Heart left ventricle (tissue), 16 donors: ENCODE results near the gene ITGA7. TPM values are rescaled to one million over a fixed set of nuclear protein-coding genes. Genes with fewer than 3 reads are reported as not detected.

ENCODE experiments used
- ATAC-seq, 4 donors: fragments of 200-7000 bp; cut with Tn5 transposase; one replicate each; pipeline ENCODE4 v1.9.1; 2020 to 2022; ENCODE audit warnings: moderate library complexity in 4 of 4, mild to moderate bottlenecking in 3 of 4, moderate number of reproducible peaks in 1 of 4
- DNase-seq, 5 donors: peaks; one replicate each; pipeline ENCODE4 v3.0.0-alpha.2; 2020
- H3K27ac ChIP-seq, 12 donors: fragments of 200-600 bp; sonication (generic) in 4 of 12; one replicate each; pipeline versions ENCODE4 v1.5.0 to v1.8.0; 2016 to 2022; ENCODE audit warnings: mild to moderate bottlenecking in 2 of 12
- H3K27me3 ChIP-seq, 9 donors: fragments of 200-600 bp; sonication (generic) in 2 of 9; one replicate each; pipeline versions ENCODE4 v1.5.1 to v1.8.0; 2016 to 2022; ENCODE audit warnings: mild to moderate bottlenecking in 3 of 9
- H3K36me3 ChIP-seq, 9 donors: fragments of 200-600 bp; sonication (generic) in 2 of 9; one replicate each; pipeline versions ENCODE4 v1.5.0 to v1.8.0; 2018 to 2022; ENCODE audit warnings: mild to moderate bottlenecking in 2 of 9
- H3K4me1 ChIP-seq, 12 donors: fragments of 200-600 bp; sonication (generic) in 4 of 12; one replicate each; pipeline versions ENCODE4 v1.5.0 to v1.8.0; 2016 to 2022; ENCODE audit warnings: mild to moderate bottlenecking in 3 of 12
- H3K4me3 ChIP-seq, 12 donors: fragments of 200-600 bp; sonication (generic) in 4 of 12; one replicate each; pipeline versions ENCODE4 v1.5.0 to v1.8.0; 2017 to 2022; ENCODE audit warnings: mild to moderate bottlenecking in 9 of 12, moderate library complexity in 4 of 12
- H3K9me3 ChIP-seq, 12 donors: fragments of 200-600 bp; sonication (generic) in 4 of 12; one replicate each; pipeline versions ENCODE4 v1.5.0 to v1.8.0; 2016 to 2022; ENCODE audit warnings: mild to moderate bottlenecking in 1 of 12
- CTCF ChIP-seq, 12 donors: fragments of 200-600 bp; sonication (generic) in 4 of 12; IDR thresholded peaks; one replicate each; pipeline versions ENCODE4 v1.5.0 to v1.8.0; 2018 to 2022; ENCODE audit warnings: antibody characterized with exemption in 12 of 12, mild to moderate bottlenecking in 5 of 12
- POLR2A ChIP-seq, 2 donors: fragments of 450-650 bp; IDR thresholded peaks; one replicate each; pipeline ENCODE4 v1.6.1; 2017; ENCODE audit warnings: antibody characterized with exemption in 2 of 2, mild to moderate bottlenecking in 2 of 2, moderate library complexity in 2 of 2
- WGBS, 4 donors: extraction: QIAGEN DNeasy Blood & Tissue Kit in 2 of 4; methylation state at CpG; one replicate each; pipeline versions ENCODE4 v1.1.5 to v1.1.7; 2013 to 2018; 5-methylcytosine and 5-hydroxymethylcytosine counted together
- intact Hi-C, 10 donors: fragments of 100-400 bp; cut with DNase I; formaldehyde crosslinking; loops; one replicate each; pipeline versions ENCODE4 v1.11.1 to v1.14.2; 2022
- polyA plus RNA-seq, 2 donors: library from polyadenylated mRNA; stranded (reverse); fragments of 200-250 nt; gene quantifications; one replicate each; pipeline ENCODE4 v1.2.3, GENCODE V29; 2013
- total RNA-seq, 9 donors: library from RNA; depleted of rRNA in 2 of 9; stranded (reverse); fragments of >200 nt in 2 of 9; fragmentation: NEBNext Ultra II Directional in 3 of 9; extraction: Animal tissue kit (Norgen Biotek cat#: 25700) in 3 of 9; gene quantifications; one replicate each; pipeline versions ENCODE4 v1.1.0 to v1.2.4, GENCODE V29; 2016 to 2023
- donor health status: ischemic (EF 13 %, LVEDD 7.1; RV severe dilation, severe dysfunction).
- donor health status: healthy with polysubstance abuse.
- donor health status: DM: no; HTN: yes; CAD: no.
- donor health status: DM: no; HTN: no; CAD: no.
- donor health status: ischemic (EF 25% LVEDD 6.9; RV normal size, moderate dysfunction).
- donor health status: ischemic (EF 25% LVEDD 5.7; RV mildly dilated, moderate dysfunction).
- donor health status: healthy.
- donor health status: DM: yes; HTN: yes; CAD: no.
- donor health status: ischemic (EF 35%, LVEDD 5.7; RV mildly dilated, moderate dysfunction).
- donor health status: nonischemic (EF 11% LVEDD 7.7; RV severe dilation, severe dysfunction).
- donor health status: DM: yes; HTN: yes; CAD: no.
- donor health status: PGD.
- donor health status: ischemic (EF 29% LVEDD 5.4; RV normal size, mild dysfunction).
- donor health status: nonischemic (EF 23%, LVEDD 6.1; RV moderate dilation, normal function).

ITGA7 gene
- total and polyA plus RNA-seq, 11 donors, result 173 to 1,007 (median 573) TPM

- Histone ChIP-seq H3K4me3 (peak overlapping the region; percentile 14 to 51 (median 38)), H3K9me3 (no peaks in the 10 kb centered on the region), H3K27ac (peak overlapping the region; percentile 38 to 79 (median 62)), H3K36me3 (peaks cover 0 to 17% (median 7%) of the 10 kb centered on the region in 9 donors), H3K27me3 (no peaks in the 10 kb centered on the region), H3K4me1 (peaks cover 0 to 26% (median 7%) of the 10 kb centered on the region in 12 donors)
- DNase-seq, result peak in 4 of 5 donors; percentile 64 to 78 (median 72)
- ATAC-seq, result peak; percentile 76 to 88 (median 78)
- intact Hi-C loops, result loop anchor here in 8 of 10 donors (1.0 to 5.0 kb wide), 4 partner anchors 39 to 47 kb away; partner anchors contain the start of genes RDH5 (in 6 of the 8) and CD63 (in 1 of the 8)
- peak in 10 of 12 donors; percentile 11 to 53 (median 32) for TF ChIP-seq CTCF (IDR thresholded peaks at IDR 0.05)
- TF ChIP-seq POLR2A (IDR thresholded peaks at IDR 0.05), result peak in 1 of 2 donors; percentile 22
- 10 to 23% (median 11%) methylated on average over 13 to 17 of the region's 17 CpGs for WGBS, 4 donors
Observed at GRCh38 chr12:55681142-55682077, 26.3 kb downstream of the ITGA7 start.

DNA sequence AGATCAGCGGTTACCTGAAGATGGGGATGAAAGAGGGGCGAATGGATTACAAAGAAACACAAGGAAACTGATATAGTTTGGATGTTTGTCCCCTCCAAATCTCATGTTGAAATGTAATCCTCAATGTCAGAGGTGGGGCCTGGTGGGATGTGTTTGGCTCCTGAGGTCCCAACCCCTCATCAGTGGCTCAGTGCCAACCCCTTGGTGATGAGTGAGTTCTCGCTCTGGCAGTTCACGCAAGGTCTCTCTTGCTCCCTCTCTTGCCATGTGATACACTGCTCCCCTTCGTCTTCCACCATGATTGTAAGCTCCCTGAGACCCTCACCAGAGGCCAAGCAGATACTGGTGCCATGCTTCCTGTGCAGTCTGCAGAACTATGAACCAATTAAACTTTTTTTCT is 28.0 kb downstream of the ITGA7 start:
- 86 to 88% (median 87%) methylated on average over 5 of the region's 5 CpGs for WGBS, 4 donors
- H3K4me3 ChIP-seq, result no peak overlapping the region
- H3K27ac ChIP-seq, result no peak overlapping the region
- peaks cover 0 to under 1% (median 0%) of the 10 kb centered on the region in 9 donors for H3K36me3 ChIP-seq
- no peak for DNase-seq
- intact Hi-C loops, result loop anchor here in 6 of 10 donors (2.0 to 5.0 kb wide), 3 partner anchors 41 to 49 kb away; partner anchors contain the start of genes RDH5 (in 6 of the 6) and CD63 (in 1 of the 6)
- H3K4me1 ChIP-seq, result peaks cover 0 to 43% (median 7%) of the 10 kb centered on the region in 12 donors
- no peaks in the 10 kb centered on the region for H3K9me3 ChIP-seq
- no peak for ATAC-seq
- no peak for TF ChIP-seq POLR2A (IDR thresholded peaks at IDR 0.05)
- TF ChIP-seq CTCF (IDR thresholded peaks at IDR 0.05), result no peak
- H3K27me3 ChIP-seq, result no peaks in the 10 kb centered on the region

DNA sequence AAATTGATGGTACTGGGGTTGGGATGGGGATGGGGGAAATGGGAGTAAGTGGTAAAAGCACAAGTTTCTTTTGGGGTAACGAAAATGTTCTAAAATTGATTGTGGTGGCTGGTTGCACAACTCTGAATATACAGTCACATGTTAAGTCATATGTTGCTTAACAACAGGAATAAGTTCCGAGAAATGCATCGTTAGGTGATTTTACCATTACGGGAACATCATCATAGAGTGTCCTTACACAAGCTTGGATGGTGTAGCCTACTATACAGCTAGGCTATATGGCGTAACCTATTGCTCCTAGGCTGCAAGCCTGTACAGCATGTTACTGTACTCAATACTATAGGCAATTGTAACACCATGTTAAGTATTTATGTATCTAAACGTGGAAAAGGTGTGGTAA is 31.0 kb downstream of the ITGA7 start:
- Histone ChIP-seq H3K4me3 (no peak overlapping the region), H3K36me3 (no peaks in the 10 kb centered on the region), H3K4me1 (peaks cover 0 to 48% (median 5%) of the 10 kb centered on the region in 12 donors), H3K27ac (peak overlapping the region in 1 of 12 donors; percentile 75), H3K27me3 (no peaks in the 10 kb centered on the region), H3K9me3 (no peaks in the 10 kb centered on the region)
- TF ChIP-seq CTCF (IDR thresholded peaks at IDR 0.05) (no peak), POLR2A (IDR thresholded peaks at IDR 0.05) (no peak)
- no peak for ATAC-seq
- WGBS, 4 donors, result 53 to 85% (median 71%) methylated on average over 6 of the region's 6 CpGs
- intact Hi-C loops, result no loop called here
- no peak for DNase-seq

DNA sequence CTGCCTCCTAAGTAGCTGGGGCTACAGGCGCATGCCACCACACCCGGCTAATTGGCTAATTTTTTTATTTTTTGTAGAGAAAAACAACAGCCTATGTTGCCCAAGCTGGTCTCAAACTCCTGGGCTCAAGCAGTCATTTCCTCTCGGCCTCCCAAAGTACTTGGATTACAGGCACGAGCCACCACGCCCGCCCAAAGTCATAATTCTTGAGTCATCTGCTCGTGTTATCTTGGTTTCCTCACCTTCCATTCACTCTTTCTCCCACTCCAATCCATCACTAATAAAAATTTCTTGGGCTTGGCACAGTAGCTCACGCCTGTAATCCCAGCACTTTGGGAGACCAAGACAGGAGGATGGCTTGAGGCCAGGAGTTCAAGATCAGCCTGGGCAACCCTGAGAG is 32.0 kb downstream of the ITGA7 start:
- Histone ChIP-seq H3K9me3 (no peaks in the 10 kb centered on the region), H3K27me3 (no peaks in the 10 kb centered on the region), H3K4me3 (no peak overlapping the region), H3K4me1 (peaks cover 0 to 39% (median 0%) of the 10 kb centered on the region in 12 donors), H3K36me3 (no peaks in the 10 kb centered on the region), H3K27ac (peak overlapping the region in 1 of 12 donors; percentile 75)
- WGBS, 4 donors, result 83 to 86% (median 85%) methylated on average over 8 of the region's 8 CpGs
- no peak for ATAC-seq
- DNase-seq, result no peak
- intact Hi-C loops, result no loop called here
- TF ChIP-seq CTCF (IDR thresholded peaks at IDR 0.05), result no peak
- no peak for TF ChIP-seq POLR2A (IDR thresholded peaks at IDR 0.05)
